ENCODE data around the gene GPRIN2.

- no peak for TF ChIP-seq POLR2A (IDR thresholded peaks at IDR 0.05)
- TF ChIP-seq CTCF (IDR thresholded peaks at IDR 0.05): no peak
- TF ChIP-seq POLR2AphosphoS5 (IDR thresholded peaks at IDR 0.05): no peak
These were observed 6.2 kb downstream of the GPRIN2 start for GRCh38 chr10:46550076-46550790.
